SKM-1 treated with dmso at 0.1 percent for 144 hours (cell line): ENCODE results near the gene TMEM109.

Experiments used
- DNase-seq: peaks from one replicate; lab custom pipeline; 2025; ENCODE audit not compliant: unreplicated experiment; lab: John Stamatoyannopoulos, UW

The TMEM109 gene

DNA sequence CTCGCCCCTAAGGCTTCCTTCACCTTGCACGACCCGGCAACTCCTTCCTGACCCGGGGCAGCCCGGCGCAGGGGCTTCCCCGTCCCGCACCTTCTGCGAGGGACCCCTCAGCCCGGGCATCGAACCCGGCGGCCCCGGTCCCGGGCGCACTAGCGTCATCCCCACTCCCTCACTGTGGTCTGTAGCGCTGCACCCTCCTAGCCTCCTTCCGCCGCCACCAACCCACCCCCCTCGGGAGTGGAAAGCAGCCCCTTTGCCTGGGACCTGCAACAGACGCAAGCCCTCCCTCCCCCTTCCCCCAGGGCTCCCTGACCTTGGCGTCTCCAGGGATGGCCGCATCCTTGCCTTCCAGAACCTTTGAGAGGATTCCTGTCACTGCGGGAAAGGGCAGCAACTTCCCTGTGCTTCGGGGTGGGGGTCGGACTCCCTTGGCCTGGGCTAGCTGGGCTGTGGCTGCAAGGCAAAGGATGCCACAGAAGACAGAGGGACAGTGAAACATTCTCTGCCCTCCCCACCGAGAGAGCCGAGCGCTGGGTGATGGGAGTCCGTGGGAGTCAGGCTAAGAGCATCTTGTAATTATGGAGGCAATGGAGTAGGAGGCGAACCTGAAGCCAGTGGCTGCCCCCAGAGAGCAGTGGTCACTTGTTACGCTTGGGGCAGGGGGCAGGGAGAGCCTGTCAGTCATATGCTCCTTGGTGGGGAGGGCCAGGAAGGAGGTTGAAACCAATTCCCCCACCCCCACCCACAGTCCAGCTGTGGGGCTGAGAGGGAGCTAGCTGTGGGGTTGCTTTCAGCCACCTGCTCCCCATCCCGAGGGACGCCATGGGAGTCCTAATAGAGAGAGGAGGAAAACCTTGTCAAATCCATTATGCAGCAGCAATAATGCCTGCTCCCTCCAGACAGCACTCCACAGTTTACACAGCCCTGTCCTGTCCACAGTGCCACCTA is 11.2 kb downstream of the TMEM109 start:
- no peak for DNase-seq

DNA sequence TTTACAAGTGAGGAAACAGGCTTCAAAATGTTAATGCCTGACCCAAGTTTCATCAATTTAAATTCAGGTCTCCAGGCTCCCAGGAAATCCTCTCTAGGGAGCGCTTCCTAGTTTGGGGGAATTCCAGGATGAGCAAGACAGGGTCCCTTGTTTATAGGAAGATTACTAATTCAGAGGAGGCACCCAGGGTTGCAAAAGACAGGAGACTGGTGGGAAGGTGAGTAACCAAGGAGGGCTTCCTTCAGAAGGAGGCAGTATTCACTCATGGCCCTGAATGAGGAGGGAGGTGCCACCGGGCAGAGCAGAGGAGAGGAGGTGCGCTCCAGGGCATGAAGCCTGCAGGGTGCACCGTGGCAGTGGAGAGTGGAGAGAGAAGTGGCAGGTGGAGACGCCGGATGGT is 11.9 kb downstream of the TMEM109 start:
- DNase-seq: no peak

DNA sequence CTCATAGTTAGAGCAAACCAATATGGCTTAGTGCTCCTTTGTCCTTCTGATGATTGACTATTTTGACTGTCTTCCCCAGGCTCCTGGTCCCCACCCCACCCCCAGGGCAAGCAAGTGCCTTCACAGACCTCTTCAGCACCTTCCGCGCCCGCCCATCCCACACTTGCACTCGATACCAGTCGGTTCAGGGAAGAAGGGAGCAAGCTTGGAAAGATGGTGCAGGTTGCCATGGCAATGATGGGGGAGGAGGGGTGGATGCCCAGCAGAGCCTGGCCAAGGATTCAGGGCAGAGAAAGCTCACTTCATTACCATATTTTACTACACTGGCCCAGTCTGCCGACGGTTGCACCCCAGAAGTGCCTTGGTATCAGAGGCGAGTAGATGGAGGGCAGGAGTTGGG is 12.5 kb downstream of the TMEM109 start:
- DNase-seq: no peak

DNA sequence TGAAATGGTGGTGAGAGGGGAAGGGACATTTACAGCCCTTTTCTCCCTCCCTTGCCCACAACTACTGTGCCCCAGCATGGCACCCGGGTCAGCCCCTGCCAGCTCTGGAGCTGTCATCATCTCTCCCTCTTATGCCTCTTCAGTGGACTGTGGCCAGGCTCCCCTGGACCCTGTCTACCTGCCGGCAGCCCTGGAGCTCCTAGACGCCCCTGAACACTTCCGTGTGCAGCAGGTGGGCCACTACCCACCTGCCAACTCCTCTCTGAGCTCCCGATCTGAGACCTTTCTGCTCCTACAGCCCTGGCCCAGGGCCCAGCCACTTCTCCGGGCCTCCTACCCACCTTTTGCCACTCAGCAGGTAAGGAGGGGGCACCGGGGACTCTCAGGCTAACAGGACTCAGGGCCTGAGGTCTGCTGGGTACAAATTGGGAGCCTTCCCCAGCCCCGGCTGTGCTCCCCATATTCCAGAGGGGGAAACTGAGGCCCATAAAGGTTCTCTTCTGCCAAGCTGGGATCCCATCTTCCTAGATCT is 13.2 kb downstream of the TMEM109 start:
- no peak for DNase-seq

DNA sequence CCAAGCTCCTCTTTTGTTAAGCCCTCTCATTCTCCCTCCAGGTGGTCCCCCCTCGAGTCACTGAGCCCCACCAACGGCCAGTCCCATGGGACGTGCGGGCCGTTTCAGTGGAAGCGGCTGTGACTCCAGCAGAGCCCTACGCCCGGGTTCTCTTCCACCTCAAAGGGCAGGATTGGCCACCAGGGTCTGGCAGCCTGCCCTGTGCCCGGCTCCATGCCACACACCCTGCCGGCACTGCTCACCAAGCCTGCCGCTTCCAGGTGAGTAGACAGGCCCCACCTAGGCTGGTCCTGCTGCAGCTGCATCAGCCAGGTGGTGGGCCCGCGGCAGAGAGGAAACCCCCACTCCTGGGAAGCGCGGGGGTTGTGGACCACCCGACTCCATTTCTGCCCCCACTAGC is 13.6 kb downstream of the TMEM109 start:
- no peak for DNase-seq

DNA sequence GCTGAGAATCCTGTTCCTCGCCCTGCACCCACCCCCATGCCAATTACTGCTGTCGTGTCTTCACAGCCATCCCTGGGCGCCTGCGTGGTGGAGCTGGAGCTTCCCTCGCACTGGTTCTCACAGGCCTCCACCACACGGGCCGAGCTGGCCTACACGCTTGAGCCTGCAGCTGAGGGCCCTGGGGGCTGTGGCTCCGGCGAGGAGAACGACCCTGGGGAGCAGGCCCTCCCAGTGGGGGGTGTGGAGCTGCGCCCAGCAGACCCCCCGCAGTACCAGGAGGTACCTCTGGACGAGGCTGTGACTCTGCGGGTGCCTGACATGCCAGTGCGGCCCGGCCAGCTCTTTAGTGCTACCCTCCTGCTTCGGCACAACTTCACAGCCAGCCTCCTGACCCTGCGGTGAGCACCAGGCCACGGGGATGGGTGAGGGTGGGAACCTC is 14.6 kb downstream of the TMEM109 start:
- no peak for DNase-seq

DNA sequence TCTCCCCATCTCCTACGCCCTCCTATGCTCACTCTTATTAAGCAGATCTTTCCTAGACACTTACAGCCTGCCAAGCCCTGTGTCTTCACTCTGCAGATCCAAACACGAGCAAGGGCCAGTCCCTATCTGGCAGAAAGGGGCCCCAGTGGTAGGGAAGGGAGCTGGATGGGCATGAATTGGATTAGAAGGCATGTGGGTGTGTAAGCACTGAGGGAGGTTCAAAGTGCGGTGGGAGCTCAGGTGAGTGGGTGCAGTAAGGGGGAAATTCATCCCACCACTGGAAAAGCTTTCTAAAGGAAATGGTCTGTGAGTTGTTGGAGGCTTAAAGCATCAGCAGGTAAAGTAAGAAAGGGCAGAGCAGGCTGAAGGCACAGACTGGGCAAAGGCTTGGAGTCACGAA is 15.8 kb downstream of the TMEM109 start:
- DNase-seq: no peak

DNA sequence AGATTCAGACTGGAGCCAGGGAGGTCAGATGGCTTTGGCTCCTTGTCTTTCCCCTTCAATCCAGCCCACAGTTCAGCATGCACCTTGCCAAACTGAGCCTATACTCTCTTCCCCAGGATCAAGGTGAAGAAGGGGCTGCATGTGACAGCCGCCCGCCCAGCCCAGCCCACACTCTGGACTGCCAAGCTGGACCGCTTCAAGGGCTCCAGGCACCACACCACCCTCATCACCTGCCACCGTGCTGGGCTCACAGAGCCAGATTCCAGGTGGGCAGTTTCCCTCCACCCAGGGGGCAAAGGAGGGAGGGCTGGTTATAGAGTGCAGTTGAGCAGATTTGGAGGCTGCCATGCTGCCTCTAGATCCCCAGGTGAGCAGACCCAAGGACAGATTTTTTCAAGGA is 16.4 kb downstream of the TMEM109 start:
- no peak for DNase-seq

DNA sequence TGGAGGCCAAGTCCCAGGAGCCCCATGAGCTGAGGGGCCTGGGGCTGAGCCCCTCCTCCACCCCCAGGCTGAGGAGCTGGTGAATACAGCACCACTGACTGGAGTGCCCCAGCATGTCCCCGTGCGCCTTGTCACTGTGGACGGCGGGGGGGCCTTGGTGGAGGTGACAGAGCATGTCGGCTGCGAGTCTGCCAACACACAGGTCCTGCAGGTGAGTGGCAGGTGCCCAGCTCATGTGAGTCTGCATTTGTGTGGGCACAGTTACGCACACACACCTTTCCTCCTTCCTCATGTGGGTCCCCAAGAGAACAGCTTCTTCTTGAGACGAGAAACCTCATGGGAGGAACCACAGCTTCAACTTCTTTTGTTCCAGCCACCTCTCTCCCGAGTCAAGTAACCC is 18.0 kb downstream of the TMEM109 start:
- no peak for DNase-seq

DNA sequence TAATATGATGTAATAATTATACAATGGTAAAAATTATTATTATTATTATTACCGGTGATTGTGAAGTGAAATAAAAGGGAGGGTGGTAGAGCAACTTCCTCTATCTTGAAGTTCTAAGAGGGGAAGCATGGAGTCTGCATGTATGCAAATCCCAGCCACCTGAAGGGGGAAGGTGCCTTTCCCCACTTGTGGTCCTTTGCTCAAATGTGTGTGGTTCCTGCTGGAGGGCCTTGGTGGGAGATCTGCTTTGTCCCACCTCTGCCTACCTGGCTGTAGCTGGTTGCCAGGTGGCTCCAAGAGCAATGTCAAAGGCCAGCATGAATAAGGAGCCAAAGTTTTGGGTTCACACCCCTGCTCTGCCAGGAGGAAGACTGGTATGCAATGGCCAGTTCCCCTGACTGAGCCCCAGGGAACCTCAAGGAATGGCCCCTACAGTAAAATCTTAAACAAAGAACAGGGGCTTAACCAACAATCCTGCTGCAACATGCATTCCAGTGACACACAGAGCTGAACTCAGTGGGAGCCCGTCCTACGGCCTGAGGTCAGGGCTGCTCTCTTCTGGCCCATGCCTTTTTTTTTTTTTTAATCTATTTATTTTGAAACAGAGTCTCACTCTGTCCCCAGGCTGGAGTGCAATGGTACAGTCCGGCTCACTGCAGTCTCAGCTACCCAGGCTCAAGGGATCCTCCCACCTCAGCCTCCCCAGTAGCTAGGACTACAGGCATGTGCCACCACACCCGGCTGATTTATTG is 18.8 kb downstream of the TMEM109 start:
- no peak for DNase-seq

DNA sequence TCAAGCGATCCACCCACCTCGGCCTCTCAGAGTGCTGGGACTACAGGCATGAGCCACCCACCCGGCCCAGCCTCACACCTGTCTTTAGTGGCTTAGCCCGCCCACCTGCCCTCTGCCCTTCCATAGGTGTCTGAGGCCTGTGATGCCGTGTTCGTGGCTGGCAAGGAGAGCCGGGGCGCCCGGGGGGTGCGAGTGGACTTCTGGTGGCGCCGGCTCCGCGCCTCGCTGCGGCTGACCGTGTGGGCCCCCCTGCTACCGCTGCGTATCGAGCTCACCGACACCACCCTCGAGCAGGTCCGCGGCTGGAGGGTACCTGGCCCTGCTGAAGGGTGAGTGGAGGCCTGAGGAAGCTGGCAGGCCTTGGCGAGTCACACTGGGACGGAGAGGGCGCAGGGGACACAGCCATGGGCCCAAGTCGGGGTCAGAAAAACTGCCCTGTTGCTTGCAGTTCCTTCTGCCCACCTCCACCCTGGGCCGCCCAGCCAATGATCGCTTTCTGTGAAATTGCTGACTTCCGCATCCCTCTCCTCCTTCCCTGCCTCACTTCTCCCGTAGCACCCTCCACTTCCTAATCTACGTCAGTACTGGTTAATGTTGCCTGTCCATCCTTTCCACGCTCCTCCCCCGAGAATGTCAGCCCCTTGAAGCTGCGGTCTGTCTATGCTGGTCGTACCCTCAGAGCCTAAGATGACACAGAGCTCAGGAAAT is 19.6 kb downstream of the TMEM109 start:
- DNase-seq: no peak

DNA sequence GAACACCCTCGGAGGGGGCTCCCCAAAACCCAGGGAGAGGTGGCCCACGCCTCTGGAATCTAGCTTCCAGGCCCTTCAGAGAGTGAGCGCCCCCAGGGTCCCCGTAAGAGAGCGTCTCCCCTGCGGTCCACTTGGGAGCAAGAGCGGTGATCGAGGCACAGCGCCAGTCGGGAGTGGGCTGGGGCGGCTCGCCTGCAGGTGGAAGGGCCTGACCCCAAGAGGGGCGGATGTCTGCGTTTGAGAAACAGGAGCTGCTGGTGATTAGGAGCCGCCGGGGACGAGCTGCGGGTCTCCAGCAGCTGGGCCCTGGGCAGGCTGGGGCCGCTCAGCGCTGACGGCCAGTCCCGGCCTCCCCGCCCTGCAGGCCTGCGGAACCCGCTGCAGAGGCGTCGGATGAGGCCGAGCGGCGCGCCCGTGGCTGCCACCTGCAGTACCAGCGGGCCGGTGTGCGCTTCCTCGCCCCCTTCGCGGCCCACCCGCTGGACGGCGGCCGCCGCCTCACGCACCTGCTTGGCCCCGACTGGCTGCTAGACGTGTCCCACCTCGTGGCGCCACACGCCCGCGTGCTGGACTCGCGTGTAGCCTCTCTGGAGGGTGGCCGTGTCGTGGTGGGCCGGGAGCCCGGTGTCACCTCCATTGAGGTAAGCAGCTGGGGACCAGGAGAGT is 20.3 kb downstream of the TMEM109 start:
- no peak for DNase-seq

DNA sequence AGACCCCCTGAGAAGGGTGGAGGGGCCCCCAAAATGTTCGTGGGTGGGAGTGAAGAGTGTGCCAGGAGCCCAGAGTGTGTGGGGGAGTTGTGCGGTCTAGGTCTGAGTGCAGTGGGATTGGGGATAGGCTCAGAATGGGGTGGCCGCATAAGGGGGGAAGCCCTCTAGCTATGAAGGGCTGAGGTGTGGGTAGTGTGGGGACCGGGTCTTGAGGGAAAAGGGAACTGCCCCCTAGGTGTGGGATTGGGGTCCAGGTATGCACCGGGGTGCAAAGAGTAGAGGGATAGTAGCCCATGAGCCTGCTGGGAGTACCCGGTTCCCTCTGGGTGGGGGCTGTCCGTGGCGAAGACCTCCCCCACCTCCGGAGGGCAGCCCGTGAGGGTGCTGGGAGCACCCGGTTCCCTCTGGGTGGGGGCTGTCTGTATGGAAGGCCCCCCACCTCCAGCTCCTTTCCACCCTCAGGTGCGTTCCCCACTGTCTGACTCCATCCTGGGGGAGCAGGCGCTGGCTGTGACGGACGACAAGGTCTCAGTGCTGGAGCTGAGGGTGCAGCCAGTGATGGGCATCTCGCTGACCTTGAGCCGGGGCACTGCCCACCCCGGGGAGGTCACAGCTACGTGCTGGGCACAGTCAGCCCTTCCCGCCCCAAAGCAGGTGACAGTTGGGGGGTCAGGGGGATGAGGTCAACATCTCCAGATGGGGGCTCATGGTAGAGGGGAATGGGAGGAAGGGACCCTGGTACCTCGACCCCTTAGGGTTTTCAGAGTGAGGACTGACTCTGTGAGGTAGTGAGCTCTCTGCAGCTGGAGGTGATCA is 21.0 kb downstream of the TMEM109 start:
- no peak for DNase-seq

DNA sequence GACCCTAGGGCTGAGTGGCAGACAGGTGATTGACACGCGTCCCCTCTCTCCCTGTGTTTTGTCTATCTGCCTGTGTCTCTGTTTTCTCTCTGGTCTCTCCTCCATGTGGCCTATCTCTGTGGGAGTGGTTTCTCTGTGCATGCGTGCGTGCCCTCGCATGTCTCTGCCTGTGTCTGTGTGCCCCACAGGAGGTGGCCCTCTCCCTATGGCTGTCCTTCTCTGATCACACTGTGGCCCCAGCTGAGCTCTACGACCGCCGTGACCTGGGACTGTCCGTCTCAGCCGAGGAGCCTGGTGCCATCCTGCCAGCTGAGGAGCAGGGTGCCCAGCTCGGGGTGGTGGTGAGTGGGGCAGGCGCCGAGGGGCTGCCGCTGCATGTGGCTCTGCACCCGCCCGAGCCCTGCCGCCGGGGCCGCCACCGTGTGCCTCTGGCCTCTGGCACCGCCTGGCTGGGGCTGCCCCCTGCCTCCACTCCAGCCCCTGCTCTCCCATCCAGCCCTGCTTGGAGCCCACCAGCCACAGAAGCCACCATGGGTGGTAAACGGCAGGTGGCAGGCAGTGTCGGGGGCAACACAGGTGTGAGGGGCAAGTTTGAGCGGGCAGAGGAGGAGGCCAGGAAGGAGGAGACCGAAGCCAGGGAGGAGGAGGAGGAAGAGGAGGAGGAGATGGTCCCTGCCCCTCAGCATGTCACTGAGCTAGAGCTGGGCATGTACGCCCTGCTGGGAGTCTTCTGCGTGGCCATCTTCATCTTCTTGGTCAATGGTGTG is 21.9 kb downstream of the TMEM109 start:
- DNase-seq: no peak

DNA sequence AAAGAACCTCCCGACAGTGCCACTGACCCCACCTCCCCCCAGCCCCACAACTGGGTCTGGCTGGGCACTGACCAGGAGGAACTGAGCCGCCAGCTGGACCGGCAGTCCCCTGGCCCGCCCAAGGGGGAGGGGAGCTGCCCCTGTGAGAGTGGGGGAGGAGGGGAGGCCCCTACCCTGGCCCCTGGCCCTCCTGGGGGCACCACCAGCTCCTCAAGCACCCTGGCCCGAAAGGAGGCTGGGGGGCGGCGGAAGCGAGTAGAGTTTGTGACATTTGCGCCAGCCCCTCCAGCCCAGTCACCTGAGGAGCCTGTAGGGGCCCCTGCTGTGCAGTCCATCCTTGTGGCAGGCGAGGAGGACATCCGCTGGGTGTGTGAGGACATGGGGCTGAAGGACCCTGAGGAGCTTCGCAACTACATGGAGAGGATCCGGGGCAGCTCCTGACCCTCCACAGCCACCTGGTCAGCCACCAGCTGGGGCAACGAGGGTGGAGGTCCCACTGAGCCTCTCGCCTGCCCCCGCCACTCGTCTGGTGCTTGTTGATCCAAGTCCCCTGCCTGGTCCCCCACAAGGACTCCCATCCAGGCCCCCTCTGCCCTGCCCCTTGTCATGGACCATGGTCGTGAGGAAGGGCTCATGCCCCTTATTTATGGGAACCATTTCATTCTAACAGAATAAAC is 22.6 kb downstream of the TMEM109 start:
- DNase-seq: no peak

DNA sequence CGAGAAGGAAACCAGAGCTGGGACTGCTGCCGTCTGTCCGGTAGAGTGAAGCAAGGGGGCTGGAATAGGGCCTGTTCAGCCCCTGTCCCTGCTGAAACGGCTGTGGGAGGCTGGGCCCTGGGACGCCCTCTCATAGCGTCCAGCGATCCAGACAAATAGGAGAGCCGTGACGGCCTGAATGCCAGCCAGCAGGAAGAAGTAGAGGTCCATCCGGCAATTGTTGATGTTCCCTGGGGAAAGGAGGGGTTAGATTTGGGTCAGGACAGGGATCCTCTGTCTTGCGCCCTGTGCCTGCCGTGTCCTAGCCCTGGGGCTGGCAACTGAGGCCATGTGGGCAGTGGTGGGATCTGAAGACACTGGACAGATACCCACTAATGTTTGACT is 23.2 kb downstream of the TMEM109 start:
- no peak for DNase-seq

DNA sequence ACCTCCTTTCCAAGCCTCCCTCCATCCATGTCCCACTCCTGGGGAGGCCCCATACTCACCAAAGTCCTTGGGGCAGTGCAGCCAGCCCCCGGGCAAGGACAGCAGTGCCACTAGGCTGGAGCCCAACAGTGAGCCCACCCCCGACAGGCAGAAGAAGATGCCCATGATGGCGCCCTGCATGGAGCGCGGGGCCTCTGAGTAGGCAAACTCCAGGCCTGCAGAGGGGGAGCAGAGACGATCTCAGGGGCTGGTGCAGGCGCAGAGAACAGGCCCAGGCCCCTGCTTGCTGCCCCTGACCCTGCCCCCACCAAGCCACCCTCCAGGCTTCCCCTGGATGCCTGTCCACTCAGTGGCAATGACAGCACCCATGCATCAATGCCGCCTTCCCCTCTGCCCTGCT is 23.9 kb downstream of the TMEM109 start:
- DNase-seq: no peak

DNA sequence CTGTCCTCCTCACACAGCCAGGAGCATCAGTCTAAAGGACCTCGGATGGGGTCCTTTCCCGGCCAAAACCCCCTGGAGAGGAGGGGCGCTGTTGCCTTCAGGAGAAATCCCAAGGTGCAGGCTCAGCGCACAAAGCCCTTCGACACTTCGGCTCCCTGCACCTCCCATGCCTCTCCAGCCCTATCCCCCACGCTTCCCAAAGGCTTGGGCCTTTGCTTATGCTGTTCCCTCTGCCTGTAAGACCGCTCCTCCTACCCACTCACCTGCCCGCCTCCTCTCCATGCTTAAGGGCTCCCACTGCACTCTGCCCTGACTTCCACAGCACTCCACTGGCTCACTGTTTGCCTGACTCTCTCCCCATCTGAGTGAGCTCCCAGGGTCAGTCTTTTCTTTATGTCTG is 24.5 kb downstream of the TMEM109 start:
- DNase-seq: no peak

DNA sequence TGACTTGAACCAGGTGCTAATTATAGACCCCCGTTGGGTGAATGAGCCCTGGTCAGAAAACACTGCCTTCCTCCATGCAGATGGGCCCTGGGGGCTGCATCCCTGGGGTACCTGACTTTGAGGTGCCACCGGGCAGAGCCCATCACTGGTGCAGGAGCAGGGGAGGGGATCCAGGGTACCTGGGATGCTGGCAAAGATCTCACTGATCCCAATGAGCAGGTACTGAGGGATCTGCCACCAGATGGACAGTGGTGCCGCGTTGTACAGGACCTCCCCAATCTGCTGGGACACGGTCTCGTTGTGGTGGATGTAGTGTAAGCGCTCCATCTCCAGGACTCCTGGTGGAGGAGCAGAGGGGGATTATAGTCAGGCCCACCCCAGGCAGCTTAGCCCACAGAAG is 25.3 kb downstream of the TMEM109 start:
- DNase-seq: no peak
